ENCODE data around the gene RGS3. TPM values are rescaled to one million over a fixed set of nuclear protein-coding genes. Genes with fewer than 3 reads are reported as not detected.

Gene RGS3
- total and polyA plus RNA-seq, 2 of the 13 experiments (the other 11 are each of a cell fraction or from before 2014, with no cell fraction given) = 17.1 to 28.8 TPM

DNA sequence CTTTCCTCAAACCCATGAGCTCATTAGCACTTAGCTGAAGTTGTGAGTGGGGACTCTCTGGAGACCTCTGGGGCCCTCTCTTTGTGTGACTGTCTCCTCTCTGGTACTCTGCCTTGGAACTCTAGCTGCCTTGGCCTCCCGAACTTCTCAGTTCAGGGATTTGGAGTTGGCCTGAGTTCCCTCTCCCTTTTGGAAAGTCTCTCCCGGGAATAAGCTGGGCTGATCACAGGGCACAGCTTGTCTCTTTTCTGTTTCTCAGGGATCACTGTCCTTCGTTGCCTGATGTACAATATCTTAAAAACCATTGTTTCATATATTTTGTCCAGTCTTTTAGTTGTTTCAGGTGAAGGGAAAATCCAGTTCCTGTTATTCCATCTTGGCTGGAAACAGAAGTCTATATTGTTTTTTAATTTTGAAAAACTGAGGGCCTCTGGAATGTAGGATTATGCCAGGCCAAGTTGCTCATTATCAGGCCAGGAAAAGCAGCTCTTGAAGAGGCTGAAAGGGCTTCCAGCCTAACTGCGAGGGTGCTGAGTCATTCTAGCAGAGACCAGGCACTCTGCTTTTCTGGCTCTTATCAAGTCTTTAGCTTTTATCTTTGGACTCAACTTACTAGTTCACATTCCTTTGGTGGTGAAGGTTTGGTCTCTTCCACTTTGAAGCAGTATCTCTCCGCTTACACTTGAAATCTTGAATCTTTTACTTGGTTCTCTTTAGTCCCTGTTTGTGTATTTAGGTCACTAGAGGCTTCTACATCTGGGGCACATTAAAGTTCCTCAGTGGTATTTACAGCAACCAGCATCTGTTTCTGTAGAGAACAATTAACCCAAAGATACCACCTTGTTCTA, 8.4 kb upstream of the RGS3 start (continued):
- TF ChIP-seq ZFP90 (CRISPR knock-in tag; IDR thresholded peaks at IDR 0.05; ENCODE audit: borderline replicate concordance) (no peak), ZNF547 (CRISPR knock-in tag; IDR thresholded peaks at IDR 0.05) (no peak), BCL6 (CRISPR knock-in tag; IDR thresholded peaks at IDR 0.05) (0 out of 2 replicates have a peak, but pooled peaks have one; percentile 14), HIC2 (CRISPR knock-in tag; IDR thresholded peaks at IDR 0.05; ENCODE audit: low read depth) (no peak), FOXP1 (IDR thresholded peaks at IDR 0.05) (no peak), FOXP1 (CRISPR knock-in tag; IDR thresholded peaks at IDR 0.05) (no peak), TCF7L2 (IDR thresholded peaks at IDR 0.05; ENCODE audit: low read depth, low read length) (no peak), ZBTB25 (CRISPR knock-in tag; IDR thresholded peaks at IDR 0.05) (no peak), NFE2 (CRISPR knock-in tag; IDR thresholded peaks at IDR 0.05) (peak; percentile 97), HNRNPK (IDR thresholded peaks at IDR 0.05; ENCODE audit: low read depth, low read length, poor library complexity, severe bottlenecking) (no peak), ARNT (IDR thresholded peaks at IDR 0.05) (no peak), POGK (CRISPR knock-in tag; conservative IDR thresholded peaks at IDR 0.05) (no peak), ZNF770 (CRISPR knock-in tag; IDR thresholded peaks at IDR 0.05) (no peak)
- TF ChIP-seq, protein P1, sequence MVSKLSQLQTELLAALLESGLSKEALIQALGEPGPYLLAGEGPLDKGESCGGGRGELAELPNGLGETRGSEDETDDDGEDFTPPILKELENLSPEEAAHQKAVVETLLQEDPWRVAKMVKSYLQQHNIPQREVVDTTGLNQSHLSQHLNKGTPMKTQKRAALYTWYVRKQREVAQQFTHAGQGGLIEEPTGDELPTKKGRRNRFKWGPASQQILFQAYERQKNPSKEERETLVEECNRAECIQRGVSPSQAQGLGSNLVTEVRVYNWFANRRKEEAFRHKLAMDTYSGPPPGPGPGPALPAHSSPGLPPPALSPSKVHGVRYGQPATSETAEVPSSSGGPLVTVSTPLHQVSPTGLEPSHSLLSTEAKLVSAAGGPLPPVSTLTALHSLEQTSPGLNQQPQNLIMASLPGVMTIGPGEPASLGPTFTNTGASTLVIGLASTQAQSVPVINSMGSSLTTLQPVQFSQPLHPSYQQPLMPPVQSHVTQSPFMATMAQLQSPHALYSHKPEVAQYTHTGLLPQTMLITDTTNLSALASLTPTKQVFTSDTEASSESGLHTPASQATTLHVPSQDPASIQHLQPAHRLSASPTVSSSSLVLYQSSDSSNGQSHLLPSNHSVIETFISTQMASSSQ (IDR thresholded peaks at IDR 0.05; ENCODE audit: low read depth) = no peak
- TF ChIP-seq, protein P1 (CRISPR knock-in tag; IDR thresholded peaks at IDR 0.05; ENCODE audit: borderline replicate concordance) = no peak
- TF ChIP-seq, protein P2, sequence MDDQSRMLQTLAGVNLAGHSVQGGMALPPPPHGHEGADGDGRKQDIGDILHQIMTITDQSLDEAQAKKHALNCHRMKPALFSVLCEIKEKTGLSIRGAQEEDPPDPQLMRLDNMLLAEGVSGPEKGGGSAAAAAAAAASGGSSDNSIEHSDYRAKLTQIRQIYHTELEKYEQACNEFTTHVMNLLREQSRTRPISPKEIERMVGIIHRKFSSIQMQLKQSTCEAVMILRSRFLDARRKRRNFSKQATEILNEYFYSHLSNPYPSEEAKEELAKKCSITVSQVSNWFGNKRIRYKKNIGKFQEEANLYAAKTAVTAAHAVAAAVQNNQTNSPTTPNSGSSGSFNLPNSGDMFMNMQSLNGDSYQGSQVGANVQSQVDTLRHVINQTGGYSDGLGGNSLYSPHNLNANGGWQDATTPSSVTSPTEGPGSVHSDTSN (CRISPR knock-in tag; IDR thresholded peaks at IDR 0.05; ENCODE audit: borderline replicate concordance) = no peak
